Effector CD4-positive, alpha-beta T cell (primary cell): ENCODE data around the gene FKBP8.
"Not testable (repeated sequence)": the region's sequence is repeated elsewhere in the genome, so short reads cannot be mapped to it uniquely, and the experiment has no call there.

Source experiments
- DNase-seq: peaks from one replicate; pipeline ENCODE4 v3.0.0-alpha.2; 2020

Gene FKBP8

DNA sequence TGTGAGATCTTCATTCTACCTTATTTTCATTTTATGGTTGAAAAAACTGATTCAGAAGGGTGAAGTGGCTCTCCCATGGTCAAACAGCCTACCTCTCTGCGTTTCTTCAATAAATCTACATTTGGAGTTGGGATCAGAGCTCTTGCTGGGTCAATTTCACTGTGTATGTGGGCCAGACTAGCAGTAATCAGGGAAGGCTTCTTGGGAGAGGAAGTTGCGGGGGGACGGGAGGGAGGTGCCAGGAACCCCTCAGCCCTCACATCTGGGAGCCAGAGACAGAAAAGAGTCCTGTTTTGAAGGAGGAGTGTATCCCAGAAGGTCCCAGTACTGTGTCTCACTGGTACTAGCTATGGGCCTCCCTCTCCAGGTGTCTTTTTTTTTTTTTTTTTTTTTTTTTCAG is 15.2 kb upstream of the FKBP8 start:
- no peak for DNase-seq

DNA sequence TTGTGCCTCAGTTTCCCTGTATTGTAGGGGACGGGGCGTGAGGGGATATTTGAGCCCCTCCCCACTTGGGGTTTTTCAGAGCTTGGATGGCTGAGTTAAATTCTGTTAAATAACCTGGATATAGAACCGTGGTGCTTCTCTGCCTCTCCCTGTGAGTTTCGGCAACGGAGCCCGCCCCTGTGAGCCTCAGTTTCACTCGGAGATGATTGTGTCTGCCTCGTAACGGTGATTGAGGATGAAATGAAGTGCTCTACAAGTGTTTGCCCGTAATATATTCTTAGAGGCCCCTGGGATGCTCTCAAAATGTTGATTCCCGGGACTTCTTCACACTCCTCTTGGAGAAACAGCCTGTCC is 14.8 kb upstream of the FKBP8 start:
- DNase-seq = no peak

DNA sequence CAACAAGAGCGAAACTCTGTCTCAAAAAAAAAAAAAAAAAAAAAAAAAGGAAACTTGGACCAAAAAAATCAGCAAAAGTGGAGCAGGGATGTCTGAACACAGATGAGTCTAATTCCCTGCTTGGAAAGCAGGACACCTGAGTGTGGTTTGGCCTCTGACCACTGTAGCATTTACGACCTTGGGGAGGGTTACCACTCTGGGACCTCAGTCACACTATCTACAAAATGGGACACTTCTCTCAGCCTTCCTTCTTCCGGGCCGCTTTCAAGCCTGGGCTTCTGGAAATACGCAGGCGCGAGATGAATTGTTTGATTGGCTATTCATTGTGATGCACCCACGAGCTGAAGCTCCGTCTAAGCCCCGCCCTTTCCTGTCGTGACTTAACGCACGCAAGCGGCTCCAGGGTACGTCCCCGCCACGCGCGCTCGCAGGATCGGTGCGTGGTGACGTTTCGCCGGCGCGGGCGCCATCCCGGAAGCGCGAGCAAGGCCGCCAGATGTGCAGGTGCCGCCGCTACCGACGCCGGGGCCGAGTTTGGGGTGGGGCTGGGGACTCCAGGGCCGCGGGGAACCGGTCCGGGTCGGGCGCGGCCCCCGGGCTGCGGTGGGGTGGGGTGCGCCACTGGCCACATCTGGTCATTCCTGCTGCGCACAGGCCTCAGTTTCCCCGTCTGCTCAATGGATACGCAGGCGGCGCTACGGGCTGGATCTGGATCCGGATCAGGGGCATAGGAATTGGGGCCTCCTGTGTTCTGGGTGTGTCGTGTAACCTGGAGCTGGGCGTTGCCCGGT is 14.2 kb upstream of the FKBP8 start, which contains the start of gene KXD1:
Gene KXD1, plus strand, starts transcription at position 460 of the 791 bp plus-strand sequence. CDS start 4,187 bp downstream, outside the sequence.
- DNase-seq = peak; percentile 98

DNA sequence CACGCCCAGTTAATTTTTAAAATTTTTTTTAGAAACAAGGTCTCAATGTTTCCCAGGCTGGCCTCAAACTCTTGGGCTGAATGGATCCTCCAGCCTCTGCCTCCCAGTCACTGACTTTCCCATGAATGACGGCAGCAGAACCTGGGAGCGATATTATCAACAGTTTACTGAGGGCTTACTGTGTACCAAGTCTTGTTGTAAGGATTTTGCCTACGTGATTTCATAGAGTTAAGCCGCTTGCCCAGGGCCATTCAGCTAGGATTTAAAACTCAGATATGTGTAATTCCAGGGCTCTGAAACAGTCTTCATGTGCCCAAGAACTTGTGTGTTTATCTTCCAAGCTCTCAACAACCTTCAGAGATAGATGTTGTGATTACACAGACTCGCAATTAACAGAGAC is 8.3 kb upstream of the FKBP8 start:
- no peak for DNase-seq

DNA sequence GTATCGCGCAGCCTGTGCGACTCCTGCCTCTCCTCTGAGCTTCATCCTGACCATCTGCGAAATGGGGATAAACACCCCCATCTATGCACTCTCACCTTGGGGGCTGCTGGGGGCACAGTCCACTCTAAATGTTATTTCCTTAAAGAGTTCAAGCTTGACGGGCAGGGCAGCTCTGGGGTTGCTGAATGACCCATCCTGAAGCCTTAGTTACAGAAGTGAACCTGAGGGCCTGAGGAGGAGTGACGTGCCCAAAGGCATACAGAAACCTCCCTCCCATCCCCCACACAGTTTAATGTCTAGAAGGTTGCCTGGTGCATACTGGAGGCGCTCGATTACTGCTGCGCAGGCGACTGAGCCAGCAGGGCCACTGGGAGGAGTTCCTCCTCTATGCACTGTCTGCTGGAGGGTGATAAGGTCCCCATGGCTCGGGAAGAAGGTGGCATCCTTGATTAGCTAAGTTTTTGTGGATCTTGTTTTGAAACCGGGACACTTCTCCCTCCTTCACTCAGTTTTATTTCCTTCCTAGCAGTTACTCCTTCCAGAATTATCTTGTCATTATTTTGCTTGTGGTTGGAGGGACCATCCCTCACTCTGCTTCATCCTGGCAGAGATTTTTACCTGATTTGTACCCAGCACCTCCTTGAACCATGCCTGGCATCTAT is 572 bp upstream of the FKBP8 start:
- peak; percentile 70 for DNase-seq

DNA sequence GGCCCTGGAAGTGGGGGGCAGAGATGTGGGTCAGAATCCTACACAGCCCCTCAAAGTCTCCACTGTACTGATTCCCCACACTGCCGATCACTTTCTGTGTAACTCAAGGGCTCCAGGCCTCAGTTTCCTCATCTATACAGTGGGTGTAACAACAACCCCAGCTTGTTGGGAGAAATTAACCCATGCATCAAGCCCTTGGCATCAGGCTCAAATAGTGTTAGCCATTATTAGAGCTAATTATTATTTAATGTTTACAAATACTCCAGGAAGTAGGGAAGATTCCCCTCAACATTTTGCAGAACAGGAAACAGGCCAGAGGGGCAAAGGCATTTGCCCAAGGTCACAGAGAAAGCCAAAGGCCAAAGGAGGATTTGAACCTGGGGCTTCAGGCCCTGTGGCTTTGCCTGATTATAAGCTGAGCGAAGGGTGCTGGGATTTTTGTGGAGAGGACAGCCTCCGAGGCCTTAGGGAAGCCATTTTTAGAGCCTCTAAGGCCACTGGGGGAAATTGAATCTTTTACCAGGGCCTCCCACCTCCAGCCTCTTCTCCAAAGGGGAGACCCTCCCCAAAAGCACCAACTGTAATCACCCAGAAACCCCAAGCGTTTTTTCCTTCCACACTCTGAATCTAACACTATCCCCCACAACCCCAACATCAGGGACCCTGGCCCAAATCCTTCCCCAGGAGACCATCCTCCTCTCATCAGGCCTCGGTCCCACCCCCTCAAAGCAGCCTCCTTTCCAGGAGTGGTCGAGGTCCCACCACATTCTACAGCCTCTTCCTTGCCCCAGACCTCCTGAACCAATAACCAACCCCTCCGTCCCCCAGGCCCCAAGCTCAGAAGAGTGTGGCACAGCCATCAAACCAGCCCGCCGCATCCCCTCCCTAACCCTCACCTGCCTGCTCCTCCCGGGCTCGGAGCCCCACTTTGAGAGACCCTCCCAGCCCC is 1.1 kb downstream of the FKBP8 start:
- no peak for DNase-seq

DNA sequence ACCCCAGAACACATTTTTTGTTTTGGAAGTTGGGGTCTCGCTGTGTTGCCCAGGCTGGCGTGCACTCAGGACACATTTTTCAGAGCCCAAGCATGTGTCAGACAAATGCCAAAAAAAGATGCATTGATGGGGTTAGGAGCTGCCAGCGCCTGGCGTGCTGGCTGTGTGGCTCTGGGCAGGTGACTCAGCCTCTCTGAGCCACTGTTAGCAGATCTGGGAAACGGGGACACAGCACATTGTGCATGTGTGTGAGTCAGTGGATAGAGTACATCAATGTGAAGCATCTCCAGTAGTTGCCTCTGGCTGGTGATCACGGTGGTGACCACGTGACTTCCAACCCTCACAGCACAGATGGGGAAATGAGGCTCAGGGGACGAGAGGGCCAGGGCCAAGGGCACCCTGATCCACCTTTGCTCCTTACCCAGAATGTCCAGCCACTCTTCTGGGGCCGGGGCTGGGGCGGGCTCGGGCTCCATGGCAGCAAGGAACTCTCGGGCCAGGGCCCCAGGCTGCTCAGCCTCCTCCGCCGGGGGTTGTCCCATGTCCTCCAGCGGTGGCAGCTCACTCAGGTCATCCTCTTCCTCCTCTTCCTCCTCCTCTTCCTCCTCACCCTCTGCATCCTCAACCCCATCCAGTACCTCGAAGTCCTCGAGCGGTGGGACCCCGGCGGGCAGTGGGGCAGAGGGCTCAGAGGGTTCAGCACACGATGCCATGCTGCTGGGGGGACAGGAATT is 1.9 kb downstream of the FKBP8 start:
- no peak for DNase-seq

DNA sequence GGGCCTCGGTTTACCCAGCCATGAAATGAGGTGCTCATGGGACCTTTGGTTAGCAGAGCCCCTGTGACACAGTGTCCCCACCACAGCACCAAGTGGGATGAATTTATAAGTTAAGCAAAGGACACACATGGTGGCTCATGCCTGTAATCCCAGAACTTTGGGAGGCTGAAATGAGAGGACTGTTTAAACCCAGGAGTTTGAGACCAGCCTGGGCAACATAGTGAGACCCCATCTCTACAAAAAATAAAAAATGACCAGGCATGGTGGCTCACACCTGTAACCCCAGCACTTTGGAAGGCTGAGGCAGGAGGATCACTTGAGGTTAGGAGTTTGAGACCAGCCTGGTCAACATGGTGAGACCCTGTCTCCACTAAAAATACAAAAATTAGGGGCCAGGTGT is 3.2 kb downstream of the FKBP8 start:
- DNase-seq = not testable (repeated sequence)

DNA sequence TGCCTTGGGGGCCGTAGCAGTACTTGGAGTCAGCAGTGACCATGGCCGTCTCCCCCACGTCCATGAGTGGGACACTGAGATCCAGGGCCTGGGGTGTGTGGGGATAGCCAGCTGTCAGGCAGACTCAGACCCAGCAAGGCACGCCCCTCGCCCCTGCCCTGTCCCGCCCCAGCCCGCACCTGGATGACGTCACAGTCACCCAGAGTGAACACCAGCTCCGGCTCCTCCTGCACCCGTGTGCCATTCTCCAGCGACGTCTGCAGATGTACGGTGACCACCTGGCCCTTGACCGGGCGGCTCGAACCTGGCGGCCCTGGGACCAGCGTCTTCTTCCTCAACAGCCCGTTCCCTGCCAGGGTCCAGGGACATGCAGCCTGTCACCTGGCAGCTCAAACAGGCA is 4.0 kb downstream of the FKBP8 start:
- no peak for DNase-seq

DNA sequence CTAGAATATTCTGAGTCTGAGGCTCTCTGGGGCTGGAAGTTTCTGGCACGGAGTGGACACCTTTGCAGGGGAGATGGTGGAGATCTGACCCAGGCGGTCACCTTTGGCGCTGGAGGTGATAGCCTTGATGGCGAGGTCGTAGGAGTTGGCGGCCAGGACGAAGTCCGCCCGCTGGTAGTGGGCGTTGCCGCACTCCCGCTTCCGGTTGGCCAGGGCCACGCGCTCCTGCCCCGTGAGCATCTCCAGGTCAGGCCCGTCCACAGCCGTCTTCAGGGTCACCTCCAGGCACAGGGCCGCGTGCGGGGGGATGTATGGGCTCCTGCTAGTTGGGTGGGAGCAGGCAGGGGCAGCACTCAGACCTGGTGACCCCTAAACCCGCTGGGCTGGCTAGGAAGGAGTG is 5.3 kb downstream of the FKBP8 start:
- DNase-seq = no peak

DNA sequence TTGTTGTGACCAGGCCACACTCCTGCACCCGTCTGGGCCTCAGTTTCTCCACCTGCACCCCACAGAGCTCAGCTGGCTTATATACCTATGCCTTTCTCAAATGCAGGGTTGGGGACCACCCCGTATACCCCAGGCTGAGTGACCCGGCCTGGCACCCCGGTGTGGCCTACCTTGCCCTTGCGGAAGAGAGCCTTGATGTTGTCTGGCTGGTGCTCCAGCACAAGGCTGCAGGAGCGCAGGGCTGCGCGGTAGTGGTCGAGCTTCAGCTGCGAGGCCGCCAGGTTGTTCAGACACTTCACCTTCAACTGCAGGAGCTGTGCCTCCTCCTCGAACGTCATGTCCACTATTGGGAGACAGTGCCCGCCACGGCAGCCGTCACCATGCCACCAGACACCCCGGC is 5.9 kb downstream of the FKBP8 start:
- no peak for DNase-seq

DNA sequence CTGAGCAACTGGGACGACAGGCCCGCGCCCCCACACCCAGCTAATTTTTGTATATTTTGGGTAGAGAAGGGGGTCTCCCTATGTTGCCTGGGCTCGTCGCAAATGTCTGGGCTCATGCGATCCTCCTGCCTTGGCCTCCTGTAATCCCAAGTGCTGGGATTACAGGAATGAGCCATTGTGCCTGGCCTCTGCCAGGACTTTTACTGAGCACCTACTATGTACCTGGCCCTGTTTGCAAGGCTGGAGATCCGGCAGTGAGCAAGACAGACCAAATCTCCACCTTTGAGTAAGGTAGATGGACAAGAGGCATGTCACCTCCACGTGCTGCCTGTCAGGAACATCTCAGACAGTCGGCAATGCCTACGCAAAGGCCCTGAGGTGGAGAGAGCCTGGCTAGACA is 6.9 kb downstream of the FKBP8 start:
- no peak for DNase-seq

DNA sequence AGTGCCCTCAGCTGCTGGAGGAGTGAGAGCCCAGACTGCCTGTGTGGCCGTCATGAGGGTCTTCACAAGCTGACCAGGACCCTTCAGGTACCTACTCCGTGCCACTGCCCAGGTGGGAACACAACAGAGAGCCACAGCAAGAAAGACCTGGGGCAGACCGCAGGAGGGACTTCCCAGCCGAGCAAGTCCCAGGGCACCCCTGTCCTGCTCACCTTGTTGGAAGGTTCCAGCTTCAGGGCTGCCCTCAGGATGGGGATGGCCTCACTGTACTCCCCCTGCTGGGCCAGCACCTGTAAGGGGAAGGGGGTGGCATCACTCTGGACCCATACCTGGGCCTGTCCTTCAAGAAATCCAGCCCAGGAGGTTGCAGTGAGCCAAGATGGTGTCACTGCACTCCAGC is 10.3 kb downstream of the FKBP8 start:
- no peak for DNase-seq

DNA sequence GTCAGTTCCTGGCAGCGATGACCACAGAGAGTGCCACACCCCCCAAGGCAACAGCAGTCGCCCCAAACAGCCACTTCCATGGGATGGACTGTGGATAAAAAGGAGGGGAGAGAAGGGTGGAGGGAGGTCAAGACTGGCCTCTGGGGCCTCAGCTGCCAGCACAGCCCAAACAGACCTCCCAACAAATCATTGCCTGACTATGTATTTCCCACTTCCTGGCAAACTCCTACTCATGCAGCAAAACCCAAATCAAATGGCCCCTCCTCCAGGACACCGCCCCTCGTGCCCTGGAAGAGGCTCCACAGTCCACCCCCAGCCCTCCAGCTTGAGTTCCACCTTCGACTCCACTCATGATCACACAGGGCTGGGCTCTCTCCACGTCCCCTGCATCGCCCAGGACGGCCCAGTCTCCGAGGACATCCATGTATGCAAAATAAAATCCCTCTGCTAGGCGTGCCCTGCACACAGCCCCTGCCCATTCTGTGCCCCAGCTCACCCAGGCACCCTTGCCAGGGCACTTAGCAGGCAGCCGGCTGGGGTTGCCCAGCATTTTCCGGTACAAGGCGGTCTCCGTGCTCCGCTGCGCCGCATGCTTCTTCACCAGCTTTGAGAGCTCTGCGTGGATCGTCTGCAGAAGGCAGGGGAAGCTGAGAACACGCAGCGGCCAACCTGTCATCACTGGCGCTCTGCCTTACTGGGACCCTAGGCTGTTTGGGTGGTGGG is 11.0 kb downstream of the FKBP8 start:
- no peak for DNase-seq

DNA sequence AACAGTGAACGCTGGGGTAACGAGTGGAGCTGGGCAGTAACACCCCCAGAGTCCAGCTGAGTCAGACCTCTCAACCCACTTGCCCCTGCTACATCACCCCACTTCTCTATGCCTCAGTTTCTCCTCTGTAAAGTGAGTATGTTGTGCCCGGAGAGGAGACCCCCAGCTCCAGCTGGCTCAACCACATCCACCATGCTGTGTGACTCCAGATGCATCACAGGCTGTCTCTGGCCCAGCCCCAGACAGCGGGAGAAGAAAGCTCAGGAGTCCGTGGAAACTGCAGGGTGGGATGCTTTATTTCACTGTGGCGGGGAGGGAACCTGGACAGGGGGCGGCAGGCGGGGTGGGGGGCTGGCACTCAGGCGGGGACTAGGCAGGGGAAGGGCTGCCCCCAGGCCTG is 11.9 kb downstream of the FKBP8 start:
- DNase-seq = no peak

DNA sequence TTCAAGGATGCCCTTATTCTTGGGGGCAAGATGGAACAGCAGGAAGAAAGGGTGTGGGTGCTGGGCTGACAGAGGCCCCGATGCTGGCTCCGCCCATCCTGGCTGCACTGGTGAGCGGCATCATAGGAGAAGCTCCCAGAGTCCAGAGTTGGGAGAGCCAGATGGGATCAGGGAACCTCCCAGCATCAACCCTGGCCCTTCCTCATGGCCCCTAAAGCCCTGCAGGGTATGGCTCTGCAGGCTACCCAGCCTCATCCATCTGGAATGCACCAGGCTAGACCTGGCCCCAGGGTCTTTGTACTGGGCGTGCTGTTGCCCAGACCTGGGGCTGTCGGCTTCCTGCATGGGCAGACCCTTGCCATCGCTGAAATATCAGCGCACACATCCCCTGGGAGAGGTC is 13.6 kb downstream of the FKBP8 start:
- no peak for DNase-seq

DNA sequence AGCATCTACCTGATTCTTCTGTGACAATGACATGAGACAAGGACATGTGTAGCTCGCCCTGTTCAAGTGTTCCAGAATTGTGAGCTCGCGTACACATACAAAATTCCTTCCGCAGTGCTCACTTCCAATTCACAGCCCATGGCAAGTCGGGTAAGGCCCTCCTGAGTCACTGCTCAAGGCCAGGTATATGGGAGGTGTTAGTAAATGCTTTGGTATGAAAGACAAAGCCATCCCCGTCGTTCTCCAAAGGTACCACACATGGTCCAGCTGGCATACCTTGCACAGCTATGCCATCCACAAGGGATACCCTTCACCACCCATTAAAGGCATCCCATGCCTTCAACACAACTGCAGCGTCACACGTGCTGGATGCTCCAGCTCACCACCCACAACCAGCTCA is 17.1 kb downstream of the FKBP8 start:
- DNase-seq = no peak

DNA sequence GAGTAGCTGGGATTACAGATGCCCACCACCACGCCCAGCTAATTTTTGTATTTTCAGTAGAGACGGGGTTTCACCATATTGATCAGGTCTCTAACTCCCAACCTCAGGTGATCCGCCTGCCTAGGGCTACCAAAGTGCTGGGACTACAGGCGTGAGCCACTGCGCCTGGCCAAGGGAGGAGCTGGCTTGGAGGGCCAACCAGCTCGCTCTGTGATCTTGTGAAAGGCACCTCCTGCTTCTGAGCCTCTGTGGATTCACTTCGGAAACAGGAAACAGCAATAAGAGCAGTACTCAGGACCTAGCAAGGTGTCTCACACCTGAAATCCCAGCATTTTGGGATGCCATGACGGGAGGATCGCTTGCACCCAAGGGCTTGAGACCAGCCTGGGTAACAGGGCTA is 19.5 kb downstream of the FKBP8 start:
- DNase-seq = no peak

DNA sequence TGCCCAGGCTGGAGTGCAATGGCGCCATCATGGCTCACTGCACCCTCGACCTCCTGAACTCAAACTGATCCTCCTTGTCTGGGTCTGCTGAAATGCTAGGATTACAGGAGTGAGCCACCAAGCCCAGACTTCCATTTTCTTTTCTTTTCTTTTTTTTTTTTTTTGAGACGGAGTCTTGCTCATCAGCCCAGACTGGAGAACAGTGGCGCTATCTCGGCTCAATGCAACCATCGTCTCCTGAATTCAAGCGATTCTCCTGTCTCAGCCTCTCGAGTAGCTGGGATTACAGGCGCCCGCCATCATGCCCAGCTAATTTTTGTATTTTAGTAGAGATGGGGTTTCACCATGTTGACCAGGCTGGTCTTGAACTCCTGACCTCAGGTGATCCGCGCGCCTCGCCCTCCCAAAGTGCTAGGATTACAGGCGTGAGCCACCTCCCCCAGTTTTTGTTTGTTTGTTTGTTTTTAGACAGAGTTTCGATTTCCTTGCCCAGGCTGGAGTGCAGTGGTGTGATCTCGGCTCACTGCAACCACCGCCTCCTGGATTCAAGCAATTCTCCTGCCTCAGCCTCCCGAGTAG is 20.4 kb downstream of the FKBP8 start:
- not testable (repeated sequence) for DNase-seq

DNA sequence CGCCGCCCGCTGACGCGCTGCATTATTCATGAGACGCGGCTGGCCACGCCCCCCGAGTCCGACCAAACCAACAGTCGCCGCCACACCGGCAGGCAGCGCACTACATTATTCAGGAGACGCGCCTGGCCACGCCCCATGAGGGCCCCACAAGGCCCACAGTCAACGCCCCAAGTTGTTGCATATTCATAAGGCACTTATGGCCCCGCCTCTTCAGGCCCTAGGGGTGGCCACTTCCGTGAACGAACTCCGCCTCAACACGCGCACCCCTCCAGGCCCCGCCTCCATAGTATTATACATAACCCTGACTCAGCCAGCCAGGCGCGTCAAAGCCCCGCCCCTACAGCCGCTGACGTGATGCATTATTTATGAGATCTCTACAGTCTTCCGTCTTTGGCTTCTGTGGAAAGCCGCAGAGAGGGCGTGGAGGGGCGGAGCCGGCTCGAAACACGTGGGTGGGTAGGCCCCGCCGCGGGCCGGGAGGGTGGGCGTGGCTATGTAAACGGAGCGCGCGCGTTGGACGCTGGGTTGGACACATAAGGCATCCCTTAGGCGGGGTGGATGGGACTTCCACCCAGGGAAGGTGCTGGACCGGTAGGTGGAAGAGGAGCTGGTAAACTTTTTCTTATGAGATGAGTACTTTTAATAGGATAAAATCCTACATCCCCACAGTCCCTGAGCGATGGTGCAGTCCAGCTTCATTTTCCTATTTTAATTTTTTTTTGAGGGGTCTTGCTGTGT is 21.1 kb downstream of the FKBP8 start:
- peak; percentile 100 for DNase-seq

DNA sequence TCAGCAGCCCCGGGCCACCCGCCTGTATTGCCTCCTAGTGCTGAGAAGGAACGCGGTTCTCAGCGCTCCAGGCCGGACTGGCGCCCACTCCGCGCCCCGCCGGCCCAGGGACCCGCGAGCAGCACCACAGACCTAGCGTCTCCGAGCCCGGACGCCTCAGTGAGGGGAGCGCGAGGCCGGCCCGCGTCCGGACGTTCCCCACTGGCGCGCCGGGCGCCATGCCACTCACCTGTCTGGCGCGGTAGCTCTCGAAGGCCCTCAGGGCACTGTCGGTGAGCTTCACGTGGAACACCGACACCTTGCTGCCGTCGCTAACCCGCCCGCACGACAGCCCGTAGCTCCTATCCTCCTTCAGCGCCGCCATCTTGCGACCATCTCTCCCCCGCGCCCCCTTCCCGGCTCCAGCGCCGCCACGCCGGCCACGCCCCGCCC is 21.7 kb downstream of the FKBP8 start, which contains the start of gene ELL:
Gene ELL, minus strand, starts transcription at position 379 of the 432 bp plus-strand sequence. Its CDS starts 15 bp downstream, at position 364.
- DNase-seq = no peak
